Measurements from ENCODE around the gene KCND3. TPM values are rescaled to one million over a fixed set of nuclear protein-coding genes. Genes with fewer than 3 reads are reported as not detected.
"Not testable (repeated sequence)": the region's sequence is repeated elsewhere in the genome, so short reads cannot be mapped to it uniquely, and the experiment has no call there.

The KCND3 gene
- polyA plus RNA-seq, 6 donors from 2014 or later, result 0.03 to 0.11 TPM; not detected in 4

DNA sequence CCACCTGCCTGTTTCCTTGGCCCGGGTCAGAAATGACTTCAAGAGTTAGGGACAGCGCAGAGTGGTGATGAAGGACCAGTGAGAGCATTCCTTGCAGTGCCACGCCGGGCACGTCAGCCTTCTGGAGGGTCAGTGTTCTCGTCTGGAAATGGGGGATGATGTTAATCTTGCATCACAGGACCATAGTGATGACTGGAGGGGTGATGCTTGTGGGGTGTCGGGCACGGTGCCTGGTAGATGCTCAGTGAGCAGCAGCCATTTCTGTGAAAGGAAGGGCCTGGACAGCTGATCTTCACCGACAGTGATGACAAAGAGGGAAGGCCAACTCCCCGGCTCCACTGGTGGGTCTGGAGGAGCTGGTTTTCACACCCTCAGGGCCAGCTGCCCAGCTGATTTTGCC is 177.6 kb downstream of the KCND3 start:
- Mint-ChIP-seq H3K36me3 (no peaks in the 10 kb centered on the region), H3K9me3 (peaks cover 0 to 3% (median 0%) of the 10 kb centered on the region in 7 donors), H3K27me3 (peaks cover 0 to 29% (median 7%) of the 10 kb centered on the region in 3 donors), H3K4me3 (peak overlapping the region in 1 of 8 donors; percentile 44), H3K4me1 (peaks cover 19 to 67% (median 25%) of the 10 kb centered on the region in 3 donors), H3K27ac (no peak overlapping the region)
- ATAC-seq (ENCODE audit: low read depth in 2 of 2) (no peak), DNase-seq (no peak)

DNA sequence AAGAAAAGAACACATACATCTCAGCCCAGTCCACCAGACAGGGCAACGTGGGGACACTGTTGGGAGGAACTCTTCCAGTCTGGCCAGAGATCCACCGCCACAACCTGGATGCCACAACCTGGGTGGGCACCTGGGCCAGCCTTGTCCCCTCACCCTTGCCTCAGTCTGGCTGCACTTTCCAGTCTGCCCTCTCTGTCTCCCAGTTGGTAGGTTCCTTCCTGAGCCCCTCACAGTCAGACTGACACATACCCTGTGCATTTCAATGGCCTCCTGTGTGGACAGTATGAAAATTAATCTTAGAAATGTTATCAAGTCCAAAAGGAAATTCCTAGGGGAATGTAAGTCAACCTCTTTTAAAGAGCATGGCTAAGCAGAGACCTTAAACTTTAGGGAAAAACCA is 184.2 kb downstream of the KCND3 start:
- DNase-seq (no peak), ATAC-seq (ENCODE audit: low read depth in 2 of 2) (no peak)
- Mint-ChIP-seq H3K9me3 (peaks cover 0 to 3% (median 0%) of the 10 kb centered on the region in 7 donors), H3K4me3 (peak overlapping the region in 2 of 8 donors; percentile 13 to 69), H3K27me3 (peaks cover 0 to 21% (median 4%) of the 10 kb centered on the region in 3 donors), H3K27ac (peak overlapping the region in 1 of 6 donors; percentile 52), H3K4me1 (peaks cover 32 to 71% (median 36%) of the 10 kb centered on the region in 3 donors), H3K36me3 (no peaks in the 10 kb centered on the region)

DNA sequence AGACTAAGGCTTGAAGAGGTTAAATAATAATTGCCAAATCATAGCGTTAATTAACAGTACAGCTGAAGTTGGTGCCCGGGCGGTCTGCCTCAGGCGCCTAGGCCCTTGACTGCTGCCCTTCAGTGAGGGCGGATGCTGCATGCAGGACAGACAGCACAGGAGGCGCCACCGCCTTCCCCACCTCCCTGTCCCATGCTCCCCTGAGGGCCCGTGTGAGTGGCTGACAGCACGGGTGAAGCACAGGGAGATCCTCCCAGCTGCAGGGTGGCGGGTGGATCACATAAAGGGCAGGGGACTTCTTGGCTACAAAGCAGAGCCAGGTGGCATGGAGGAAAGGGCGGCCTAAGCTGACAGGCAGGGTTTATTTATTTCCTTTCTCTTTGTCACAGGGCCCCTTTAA is 184.7 kb downstream of the KCND3 start:
- Mint-ChIP-seq H3K4me3 (peak overlapping the region in 1 of 8 donors; percentile 33), H3K27me3 (peaks cover 0 to 16% (median 4%) of the 10 kb centered on the region in 3 donors), H3K36me3 (no peaks in the 10 kb centered on the region), H3K27ac (no peak overlapping the region), H3K9me3 (peaks cover 0 to 3% (median 0%) of the 10 kb centered on the region in 7 donors), H3K4me1 (peaks cover 28 to 66% (median 36%) of the 10 kb centered on the region in 3 donors)
- ATAC-seq (ENCODE audit: low read depth in 2 of 2) (no peak), DNase-seq (no peak)

DNA sequence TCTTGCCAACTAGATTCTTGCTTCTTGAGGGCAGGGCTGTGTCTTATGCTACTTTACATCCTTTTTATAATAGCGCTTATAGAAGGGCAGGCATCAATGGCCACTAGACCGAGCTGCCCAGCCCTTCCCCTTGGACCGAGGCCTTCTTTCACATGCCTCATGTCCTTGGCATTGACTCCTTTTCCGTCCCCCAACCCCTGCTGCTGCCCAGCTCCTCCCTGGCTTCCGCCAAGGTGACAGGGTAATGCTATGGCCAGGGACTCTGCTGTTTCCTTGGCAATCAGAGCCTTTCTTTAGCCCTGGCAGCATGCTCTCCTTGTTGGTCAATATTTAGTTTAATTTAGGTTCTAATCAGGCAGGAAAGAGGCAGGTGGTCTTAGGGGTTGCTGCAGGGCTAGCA is 185.5 kb downstream of the KCND3 start:
- H3K4me3 Mint-ChIP-seq, result no peak overlapping the region
- no peak for DNase-seq
- peaks cover 0 to 15% (median 4%) of the 10 kb centered on the region in 3 donors for H3K27me3 Mint-ChIP-seq

DNA sequence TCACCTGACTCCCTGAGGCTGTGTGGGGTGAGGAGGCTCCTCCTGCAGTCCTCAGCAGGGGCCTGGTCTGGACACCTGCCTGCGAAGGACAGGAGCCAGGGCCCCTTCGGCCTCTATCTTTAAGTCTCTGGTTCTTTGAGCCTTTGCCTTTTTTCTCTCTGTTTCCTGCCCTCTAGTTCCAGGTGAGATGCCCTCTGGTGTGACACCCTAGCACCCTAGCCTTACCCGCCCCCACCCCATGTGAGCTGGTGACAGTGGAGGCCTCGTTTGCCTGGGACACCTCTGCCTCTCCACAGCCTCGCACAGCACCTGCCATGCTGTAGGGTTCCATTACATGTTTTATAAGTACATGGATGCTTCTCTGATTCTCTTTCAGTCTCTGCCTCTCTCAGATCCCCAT is 186.5 kb downstream of the KCND3 start:
- Mint-ChIP-seq H3K4me1 (peaks cover 18 to 48% (median 25%) of the 10 kb centered on the region in 3 donors), H3K9me3 (peaks cover 0 to 8% (median 2%) of the 10 kb centered on the region in 7 donors), H3K36me3 (no peaks in the 10 kb centered on the region), H3K27me3 (peaks cover 0 to 15% (median 4%) of the 10 kb centered on the region in 3 donors), H3K27ac (peak overlapping the region in 1 of 6 donors; percentile 94), H3K4me3 (no peak overlapping the region)
- no peak for DNase-seq
- ATAC-seq (ENCODE audit: low read depth in 2 of 2), result no peak

More for the DNA sequence above, 185.5 kb downstream of the KCND3 start:
- Mint-ChIP-seq H3K36me3 (no peaks in the 10 kb centered on the region), H3K27ac (peak overlapping the region in 2 of 6 donors; percentile 66 to 79), H3K9me3 (peaks cover 0 to 6% (median 2%) of the 10 kb centered on the region in 7 donors), H3K4me1 (peaks cover 24 to 58% (median 32%) of the 10 kb centered on the region in 3 donors)
- no peak for ATAC-seq (ENCODE audit: low read depth in 2 of 2)

DNA sequence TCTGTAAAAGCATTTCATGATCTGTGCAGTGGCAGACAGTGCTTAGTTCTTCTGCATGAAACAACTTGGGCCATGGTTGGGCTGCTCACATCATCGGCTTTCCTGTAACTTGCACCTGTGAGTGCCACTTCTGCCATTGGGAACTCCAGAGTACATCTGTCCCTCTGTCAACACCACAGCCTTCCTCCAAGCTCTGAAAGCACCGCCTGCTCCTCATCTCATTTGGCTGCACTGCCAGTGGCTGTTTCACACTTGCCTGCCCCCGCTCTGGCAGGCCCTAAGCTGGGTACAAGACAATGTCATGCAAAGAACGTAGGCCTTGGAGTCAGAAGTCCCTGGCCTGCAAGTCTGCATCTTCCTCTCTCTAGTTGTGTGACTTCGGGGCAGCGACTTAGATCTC is 187.4 kb downstream of the KCND3 start:
- H3K4me3 Mint-ChIP-seq, result no peak overlapping the region
- peaks cover 0 to 15% (median 4%) of the 10 kb centered on the region in 3 donors for H3K27me3 Mint-ChIP-seq
- H3K9me3 Mint-ChIP-seq, result peaks cover 0 to 8% (median 2%) of the 10 kb centered on the region in 7 donors
- peaks cover 17 to 39% (median 20%) of the 10 kb centered on the region in 3 donors for H3K4me1 Mint-ChIP-seq
- no peak for ATAC-seq (ENCODE audit: low read depth in 2 of 2)
- peak overlapping the region in 1 of 6 donors; percentile 65 for H3K27ac Mint-ChIP-seq
- H3K36me3 Mint-ChIP-seq, result no peaks in the 10 kb centered on the region
- no peak for DNase-seq

DNA sequence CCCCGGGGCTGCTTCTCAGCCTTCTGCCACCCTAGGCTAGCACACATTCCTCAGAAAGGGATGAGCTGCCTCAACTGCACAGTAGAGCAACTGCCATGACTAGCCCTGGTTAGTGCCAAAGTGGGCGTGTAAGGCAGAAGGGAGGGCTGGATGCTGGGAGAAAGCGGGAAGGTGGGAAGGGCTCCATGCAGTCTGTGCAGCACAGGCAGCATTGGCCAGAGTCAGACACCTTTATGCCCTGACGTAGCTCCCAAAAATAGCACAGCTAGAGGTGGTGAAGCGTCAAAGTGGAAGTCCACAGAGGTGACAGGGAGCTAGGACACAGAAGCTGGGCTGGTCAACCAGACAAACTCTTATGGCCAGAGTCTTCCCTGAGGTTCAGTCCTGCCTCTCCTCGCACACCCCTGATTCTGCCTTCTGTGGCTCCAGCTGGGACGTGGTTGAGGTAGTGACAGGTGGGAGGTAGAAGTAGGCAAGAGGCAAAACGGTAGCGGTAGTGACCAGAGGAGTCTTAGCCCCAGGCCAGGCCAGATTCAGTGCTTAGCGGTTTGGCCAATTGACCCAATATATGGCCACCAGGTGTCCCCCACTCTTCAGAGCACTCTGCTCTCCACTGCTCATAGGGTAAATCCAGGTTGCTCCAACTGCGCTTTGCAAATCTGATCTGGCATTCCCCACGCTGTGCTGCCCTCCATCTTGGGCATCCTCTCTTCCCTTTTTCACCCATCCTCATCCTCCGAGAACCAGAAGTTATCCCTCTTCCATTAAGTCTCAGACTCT is 188.2 kb downstream of the KCND3 start:
- H3K9me3 Mint-ChIP-seq, result peaks cover 0 to 8% (median 2%) of the 10 kb centered on the region in 7 donors
- no peak for DNase-seq
- no peak overlapping the region for H3K27ac Mint-ChIP-seq
- H3K36me3 Mint-ChIP-seq, result no peaks in the 10 kb centered on the region
- H3K27me3 Mint-ChIP-seq, result peaks cover 0 to 15% (median 4%) of the 10 kb centered on the region in 3 donors
- no peak overlapping the region for H3K4me3 Mint-ChIP-seq
- no peak for ATAC-seq (ENCODE audit: low read depth in 2 of 2)
- peaks cover 11 to 31% (median 12%) of the 10 kb centered on the region in 3 donors for H3K4me1 Mint-ChIP-seq

DNA sequence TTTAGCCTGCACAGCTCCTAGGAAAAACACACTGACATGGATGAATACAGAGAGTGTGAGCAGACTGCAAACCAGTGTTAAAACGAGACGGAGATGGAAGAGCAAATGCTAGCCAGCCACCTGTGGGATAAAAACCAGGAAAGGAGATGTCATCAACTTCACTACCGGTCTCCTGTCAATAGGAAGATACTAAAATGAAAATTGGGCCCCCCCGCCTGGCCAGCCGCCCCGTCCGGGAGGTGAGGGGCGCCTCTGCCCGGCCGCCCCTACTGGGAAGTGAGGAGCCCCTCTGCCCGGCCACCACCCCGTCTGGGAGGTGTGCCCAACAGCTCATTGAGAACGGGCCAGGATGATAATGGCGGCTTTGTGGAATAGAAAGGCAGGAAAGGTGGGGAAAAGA is 189.7 kb downstream of the KCND3 start:
- Mint-ChIP-seq H3K4me1 (peaks cover 0 to 18% (median 0%) of the 10 kb centered on the region in 3 donors), H3K27ac (peak overlapping the region in 1 of 6 donors; percentile 58), H3K27me3 (peaks cover 0 to 13% (median 4%) of the 10 kb centered on the region in 3 donors)
- not testable (repeated sequence) for DNase-seq; H3K9me3 Mint-ChIP-seq; H3K4me3 Mint-ChIP-seq; H3K36me3 Mint-ChIP-seq; ATAC-seq (ENCODE audit: low read depth in 2 of 2)

DNA sequence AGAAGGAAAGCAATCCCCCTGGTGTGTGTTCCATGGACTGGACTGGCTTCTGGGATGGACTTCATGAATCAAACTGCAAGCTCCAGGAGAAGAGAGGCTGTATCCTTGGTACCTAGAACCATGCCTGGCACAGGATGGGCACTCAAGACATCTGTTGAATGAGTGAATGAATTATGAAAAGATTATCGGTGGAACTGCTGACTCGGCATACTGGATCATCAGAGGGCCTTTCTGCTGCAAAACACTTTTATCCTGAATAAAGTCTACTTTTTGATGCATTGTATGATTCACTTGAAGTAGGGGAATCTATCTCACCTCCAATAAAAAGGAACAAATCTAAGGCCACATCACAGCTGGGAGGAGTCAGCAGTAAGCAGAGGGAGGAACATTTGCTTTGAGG is 190.9 kb downstream of the KCND3 start:
- Mint-ChIP-seq H3K27ac (no peak overlapping the region), H3K36me3 (no peaks in the 10 kb centered on the region), H3K4me3 (no peak overlapping the region), H3K4me1 (peaks cover 0 to 22% (median 4%) of the 10 kb centered on the region in 3 donors), H3K9me3 (peaks cover 0 to 8% (median 2%) of the 10 kb centered on the region in 7 donors), H3K27me3 (peaks cover 0 to 15% (median 4%) of the 10 kb centered on the region in 3 donors)
- no peak for DNase-seq
- no peak for ATAC-seq (ENCODE audit: low read depth in 2 of 2)

DNA sequence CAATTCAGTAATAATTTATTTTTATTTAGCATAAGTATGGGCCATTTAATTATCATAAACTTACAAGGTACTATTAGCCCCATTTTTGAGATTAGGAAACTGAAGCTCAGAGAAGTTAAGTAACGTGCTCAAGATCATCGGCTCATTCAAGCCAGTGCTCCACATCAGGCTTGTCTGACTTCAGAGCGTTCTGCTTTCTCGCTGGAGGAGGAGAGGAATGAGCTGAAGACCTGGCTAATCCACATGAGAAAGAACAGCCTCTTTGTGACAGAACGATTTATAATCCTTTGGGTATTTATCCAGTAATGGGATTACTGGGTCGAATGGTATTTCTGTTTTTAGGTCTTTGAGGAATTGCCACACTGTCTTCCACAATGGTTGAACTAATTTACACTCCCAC is 194.1 kb downstream of the KCND3 start:
- Mint-ChIP-seq H3K9me3 (peaks cover 0 to 8% (median 2%) of the 10 kb centered on the region in 7 donors), H3K27me3 (peaks cover 13 to 38% (median 22%) of the 10 kb centered on the region in 3 donors), H3K27ac (no peak overlapping the region), H3K36me3 (no peaks in the 10 kb centered on the region), H3K4me1 (peaks cover 5 to 17% (median 9%) of the 10 kb centered on the region in 3 donors), H3K4me3 (no peak overlapping the region)
- no peak for DNase-seq
- no peak for ATAC-seq (ENCODE audit: low read depth in 2 of 2)

DNA sequence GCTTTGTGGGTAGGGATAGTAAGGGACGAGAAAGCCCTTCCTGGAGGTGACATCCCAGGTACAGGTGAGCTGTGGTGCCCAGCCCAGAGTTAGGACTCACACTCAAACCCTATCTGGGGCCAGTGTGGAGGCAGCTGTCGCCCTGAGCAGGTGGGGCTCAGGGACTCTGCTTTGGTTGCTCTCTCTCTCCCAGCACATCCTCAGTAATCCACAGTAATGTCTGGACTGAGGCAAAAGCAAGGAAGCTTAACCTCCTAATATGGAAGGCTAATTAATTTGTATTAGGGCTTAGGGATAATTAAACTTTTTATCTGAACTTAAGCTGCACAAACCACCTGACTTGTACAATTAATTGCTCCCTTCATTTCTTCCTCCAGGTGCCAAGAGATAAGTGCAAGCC is 195.5 kb downstream of the KCND3 start:
- no peak for DNase-seq
- H3K4me3 Mint-ChIP-seq, result peak overlapping the region in 1 of 8 donors; percentile 31
- ATAC-seq (ENCODE audit: low read depth in 2 of 2), result no peak

DNA sequence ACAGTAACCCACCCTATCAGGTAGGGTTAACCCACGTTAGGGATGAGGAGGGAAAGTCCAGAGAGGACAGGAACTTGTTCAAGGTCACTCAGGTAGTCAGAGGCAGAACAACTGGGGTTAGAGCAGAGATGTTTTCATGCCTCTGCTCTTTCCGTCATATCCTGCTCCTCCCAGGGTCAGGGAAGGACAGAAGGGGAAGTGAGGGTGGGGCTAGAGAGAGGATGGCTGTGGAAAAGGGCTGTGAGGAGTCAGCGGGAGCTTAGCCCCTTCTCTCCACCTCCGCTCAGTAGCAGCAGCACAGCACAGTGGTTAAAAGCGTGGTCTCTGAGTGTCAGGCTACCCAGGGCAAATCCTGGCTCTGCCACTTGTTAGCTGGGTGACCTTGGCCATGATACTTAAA is 197.2 kb downstream of the KCND3 start:
- ATAC-seq (ENCODE audit: low read depth in 2 of 2) (no peak), DNase-seq (no peak)
- no peaks in the 10 kb centered on the region for H3K9me3 Mint-ChIP-seq
- H3K4me1 Mint-ChIP-seq, result peaks cover 8 to 24% (median 12%) of the 10 kb centered on the region in 3 donors
- H3K36me3 Mint-ChIP-seq, result no peaks in the 10 kb centered on the region
- H3K27ac Mint-ChIP-seq, result peak overlapping the region in 1 of 6 donors; percentile 6
- no peak overlapping the region for H3K4me3 Mint-ChIP-seq
- H3K27me3 Mint-ChIP-seq, result peaks cover 36 to 51% (median 40%) of the 10 kb centered on the region in 3 donors

More for the DNA sequence above, 195.5 kb downstream of the KCND3 start:
- H3K4me1 Mint-ChIP-seq, result peaks cover 8 to 24% (median 12%) of the 10 kb centered on the region in 3 donors
- H3K27me3 Mint-ChIP-seq, result peaks cover 20 to 43% (median 30%) of the 10 kb centered on the region in 3 donors
- H3K27ac Mint-ChIP-seq, result no peak overlapping the region
- peaks cover 0 to 1% (median 0%) of the 10 kb centered on the region in 7 donors for H3K9me3 Mint-ChIP-seq
- H3K36me3 Mint-ChIP-seq, result no peaks in the 10 kb centered on the region

DNA sequence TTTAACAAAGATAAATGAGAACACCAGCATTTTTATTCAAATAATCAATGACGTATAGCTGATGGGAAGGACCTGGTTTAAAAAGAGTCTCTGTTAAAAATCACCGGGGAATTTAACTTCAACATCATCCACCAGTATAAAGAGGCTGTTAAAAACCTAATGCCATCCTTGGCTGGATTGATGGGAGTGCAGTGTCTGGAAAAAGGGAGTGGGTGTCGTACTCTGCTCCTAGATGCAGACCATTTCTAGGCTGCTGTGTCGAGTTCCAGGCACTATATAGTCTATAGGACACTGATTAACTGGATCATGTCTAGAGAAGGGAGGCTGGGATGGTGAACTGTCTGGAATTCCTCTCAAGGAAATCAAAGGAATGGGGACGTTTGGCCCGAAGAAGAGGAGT is 197.7 kb downstream of the KCND3 start:
- Mint-ChIP-seq H3K36me3 (no peaks in the 10 kb centered on the region), H3K27me3 (peaks cover 41 to 56% (median 45%) of the 10 kb centered on the region in 3 donors), H3K27ac (peak overlapping the region in 1 of 6 donors; percentile 6), H3K4me1 (peaks cover 8 to 24% (median 12%) of the 10 kb centered on the region in 3 donors), H3K4me3 (no peak overlapping the region), H3K9me3 (no peaks in the 10 kb centered on the region)
- ATAC-seq (ENCODE audit: low read depth in 2 of 2), result no peak
- no peak for DNase-seq

Data from naive B cell (primary cell).